Neutrophil (primary cell): ENCODE data around the gene TSR3.

Source experiments
- H3K27ac ChIP-seq: fragments of 200-600 bp; sonication (generic); 2 replicates; pipeline ENCODE4 v1.5.1; 2016; ENCODE audit warnings: mild to moderate bottlenecking, moderate library complexity
- H3K27me3 ChIP-seq: fragments of 200-600 bp; sonication (generic); 2 replicates; pipeline ENCODE4 v1.6.0; 2016; ENCODE audit warnings: mild to moderate bottlenecking
- H3K36me3 ChIP-seq: fragments of 200-600 bp; sonication (generic); 2 replicates; pipeline ENCODE4 v1.5.1; 2017
- H3K4me1 ChIP-seq, 2 experiments: fragments of 200-600 bp in 1 of 2; sonication (generic) in 1 of 2; 1 replicate in 1 of 2; 2 replicates in 1 of 2; pipeline versions ENCODE4 v1.5.1 to v1.6.1; 2013 to 2016; ENCODE audit warnings: low read depth in 1 of 2, low read length in 1 of 2, mild to moderate bottlenecking in 1 of 2, moderate library complexity in 1 of 2; ENCODE audit not compliant: control insufficient read depth in 1 of 2, insufficient read depth in 1 of 2
- H3K4me3 ChIP-seq, 2 experiments: fragments of 200-600 bp in 1 of 2; sonication (generic) in 1 of 2; 1 replicate in 1 of 2; 2 replicates in 1 of 2; pipeline ENCODE4 v1.5.1; 2013 to 2016; ENCODE audit warnings: low read depth in 1 of 2, low read length in 1 of 2, mild to moderate bottlenecking in 1 of 2, moderate library complexity in 1 of 2
- H3K9me3 ChIP-seq: fragments of 200-600 bp; sonication (generic); 2 replicates; pipeline ENCODE4 v1.5.1; 2016
- CTCF ChIP-seq: fragments of 200-600 bp; sonication (generic); IDR thresholded peaks from 2 replicates; pipeline ENCODE4 v1.5.1; 2016; ENCODE audit warnings: antibody characterized with exemption

TSR3 gene

GRCh38 chr16:1375741-1376410 lies 24.2 kb upstream of the TSR3 start:
- Histone ChIP-seq H3K9me3 (no peaks in the 10 kb centered on the region), H3K27ac (no peak overlapping the region), H3K27me3 (peaks cover 16% of the 10 kb centered on the region), H3K4me1 (peaks cover 8 to 21% of the 10 kb centered on the region in 2 experiments), H3K36me3 (peaks cover 73% of the 10 kb centered on the region), H3K4me3 (no peak overlapping the region)
- TF ChIP-seq CTCF: no peak

- Histone ChIP-seq H3K9me3 (no peaks in the 10 kb centered on the region), H3K36me3 (peaks cover 72% of the 10 kb centered on the region), H3K27me3 (peaks cover 16% of the 10 kb centered on the region), H3K27ac (no peak overlapping the region), H3K4me3 (no peak overlapping the region), H3K4me1 (peaks cover 8 to 21% of the 10 kb centered on the region in 2 experiments)
- TF ChIP-seq CTCF: no peak
Observed at GRCh38 chr16:1375298-1375640, 23.6 kb upstream of the TSR3 start.

GRCh38 chr16:1374418-1375297 lies 23.0 kb upstream of the TSR3 start:
- Histone ChIP-seq H3K27me3 (peaks cover 10% of the 10 kb centered on the region), H3K4me3 (no peak overlapping the region), H3K4me1 (peaks cover 8 to 15% of the 10 kb centered on the region in 2 experiments), H3K9me3 (no peaks in the 10 kb centered on the region), H3K27ac (no peak overlapping the region), H3K36me3 (peaks cover 72% of the 10 kb centered on the region)
- no peak for TF ChIP-seq CTCF

- no peaks in the 10 kb centered on the region for H3K27me3 ChIP-seq
- no peak for TF ChIP-seq CTCF
- H3K27ac ChIP-seq: no peak overlapping the region
- H3K4me3 ChIP-seq: no peak overlapping the region
- H3K36me3 ChIP-seq: peaks cover 78% of the 10 kb centered on the region
- no peaks in the 10 kb centered on the region for H3K9me3 ChIP-seq
- H3K4me1 ChIP-seq: no peaks in the 10 kb centered on the region
Observed at GRCh38 chr16:1372292-1372950, 20.7 kb upstream of the TSR3 start.

- Histone ChIP-seq H3K9me3 (no peaks in the 10 kb centered on the region), H3K4me3 (no peak overlapping the region), H3K27me3 (no peaks in the 10 kb centered on the region), H3K36me3 (peaks cover 80% of the 10 kb centered on the region), H3K4me1 (no peaks in the 10 kb centered on the region), H3K27ac (no peak overlapping the region)
- TF ChIP-seq CTCF: no peak
Observed at GRCh38 chr16:1371054-1371978, 19.6 kb upstream of the TSR3 start.
